RPMI8226 (cell line): Measurements from ENCODE around the gene C6orf141.
"Not testable (repeated sequence)": the region's sequence is repeated elsewhere in the genome, so short reads cannot be mapped to it uniquely, and the experiment has no call there.

ENCODE experiments used
- DNase-seq: peaks from one replicate; pipeline ENCODE4 v3.0.0-alpha.2; 2015

Gene C6orf141

DNA sequence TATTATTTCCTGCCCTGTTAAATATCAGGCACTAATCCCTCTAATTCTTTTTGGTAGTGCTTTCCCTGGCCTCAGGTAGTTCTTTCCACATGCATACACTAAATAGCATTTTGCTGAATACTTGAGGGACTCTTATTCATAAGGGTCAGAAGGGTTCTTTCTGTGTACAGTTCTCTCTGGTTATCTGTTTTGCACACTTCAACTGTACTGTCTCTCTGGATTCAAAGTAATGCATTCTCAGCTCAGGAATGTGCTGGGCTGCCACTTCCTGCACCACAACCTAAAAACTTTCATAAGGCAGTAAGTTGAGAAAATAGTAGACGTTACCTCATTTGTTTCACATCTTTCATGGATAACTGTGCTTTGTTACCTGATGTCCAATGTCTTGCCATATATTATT lies 32.1 kb downstream of the C6orf141 start:
- no peak for DNase-seq

DNA sequence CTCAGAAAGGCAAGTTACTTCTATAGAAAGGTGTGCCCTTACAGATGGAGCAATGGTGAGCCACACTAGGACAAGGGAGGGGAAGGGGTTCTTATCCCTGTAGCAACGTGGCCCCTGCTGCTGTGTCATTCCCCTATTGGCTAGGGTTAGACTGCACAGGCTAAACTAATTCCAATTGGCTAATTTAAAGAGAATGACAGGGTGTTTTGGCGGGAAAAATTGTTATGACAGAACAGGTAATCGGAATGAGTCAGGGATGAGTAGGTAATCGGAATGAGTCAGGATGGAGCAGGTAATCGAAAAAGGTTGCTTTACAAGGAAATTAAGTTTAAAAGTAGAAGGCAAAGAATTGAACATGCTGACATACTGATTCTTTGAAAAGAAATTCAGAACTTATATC lies 36.8 kb downstream of the C6orf141 start:
- not testable (repeated sequence) for DNase-seq
